HL-60 (cell line): ENCODE measurements around the gene TBC1D22A.

Experiments used
- DNase-seq, 2 experiments: peaks; one replicate each; pipeline ENCODE4 v3.0.0-alpha.2; 2010 to 2020; ENCODE audit warnings: low read depth in 1 of 2, low spot score in 1 of 2
- H3K27ac ChIP-seq: fragments of 250-450 bp; sonication (Bioruptor Pico); replicated peaks from 2 replicates; pipeline ENCODE4 v1.5.1; 2020; ENCODE audit warnings: mild to moderate bottlenecking, moderate library complexity
- H3K27me3 ChIP-seq: fragments of 250-450 bp; sonication (Bioruptor Pico); 2 replicates; pipeline ENCODE4 v1.5.1; 2021; ENCODE audit warnings: mild to moderate bottlenecking, moderate library complexity; ENCODE audit not compliant: insufficient read depth, poor library complexity, severe bottlenecking
- H3K4me3 ChIP-seq: replicated peaks from 2 replicates; pipeline ENCODE4 v1.5.1; 2011; ENCODE audit warnings: mild to moderate bottlenecking, control low read depth, low read length; ENCODE audit not compliant: insufficient read depth
- GABPA ChIP-seq: IDR thresholded peaks from 2 replicates; pipeline ENCODE4 v1.6.1; 2012; ENCODE audit warnings: low read depth
- POLR2AphosphoS5 ChIP-seq: IDR thresholded peaks from 2 replicates; pipeline ENCODE4 v1.6.1; 2012; ENCODE audit warnings: low read depth
- SPI1 ChIP-seq: IDR thresholded peaks from 2 replicates; pipeline ENCODE4 v1.6.1; 2012; ENCODE audit warnings: low read depth, mild to moderate bottlenecking, borderline replicate concordance
- TF ChIP-seq, protein P1 (sequence below): IDR thresholded peaks from one replicate; pipeline ENCODE4 v1.5.1; 2011; ENCODE audit warnings: low read length, control low read depth, inconsistent platforms; ENCODE audit not compliant: insufficient read depth
- TF ChIP-seq, protein P2 (sequence below): IDR thresholded peaks from 2 replicates; pipeline ENCODE4 v1.6.1; 2012; ENCODE audit warnings: low read depth; ENCODE audit not compliant: insufficient replicate concordance

TBC1D22A gene

DNA sequence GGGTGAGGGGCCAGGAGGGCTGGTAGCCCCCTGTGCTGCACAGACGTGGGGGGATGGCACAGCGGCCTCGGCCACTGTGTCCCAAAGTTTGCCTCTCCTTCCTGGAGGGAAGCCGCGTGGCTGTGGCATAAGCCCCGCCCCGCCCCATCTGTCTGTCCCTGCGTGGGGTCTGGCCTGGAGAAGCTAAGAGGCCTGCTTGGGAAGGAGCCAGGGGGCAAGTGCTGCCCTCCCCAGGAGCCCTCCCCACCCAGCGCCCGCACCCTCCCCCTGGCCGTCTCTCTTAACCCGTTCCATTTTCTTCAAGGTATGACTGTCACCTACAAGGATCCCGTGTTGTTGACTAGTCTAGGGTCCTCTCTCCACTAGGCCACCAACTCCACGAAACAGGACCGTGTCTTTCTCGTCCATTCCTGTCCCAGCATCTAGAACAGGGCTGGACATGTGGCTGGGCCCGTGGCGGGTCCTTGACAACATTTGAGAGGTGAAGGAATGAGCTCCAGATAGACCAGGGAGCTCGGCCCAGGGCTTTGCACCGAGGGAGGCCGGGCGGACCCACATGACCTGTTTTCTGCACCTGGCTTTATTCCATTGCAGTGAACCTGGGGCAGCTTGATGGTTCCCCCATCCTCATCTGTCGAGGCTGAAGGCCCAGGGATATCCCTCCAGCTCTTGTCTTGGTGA, 428.0 kb downstream of the TBC1D22A start:
- H3K4me3 ChIP-seq, result no peak overlapping the region

DNA sequence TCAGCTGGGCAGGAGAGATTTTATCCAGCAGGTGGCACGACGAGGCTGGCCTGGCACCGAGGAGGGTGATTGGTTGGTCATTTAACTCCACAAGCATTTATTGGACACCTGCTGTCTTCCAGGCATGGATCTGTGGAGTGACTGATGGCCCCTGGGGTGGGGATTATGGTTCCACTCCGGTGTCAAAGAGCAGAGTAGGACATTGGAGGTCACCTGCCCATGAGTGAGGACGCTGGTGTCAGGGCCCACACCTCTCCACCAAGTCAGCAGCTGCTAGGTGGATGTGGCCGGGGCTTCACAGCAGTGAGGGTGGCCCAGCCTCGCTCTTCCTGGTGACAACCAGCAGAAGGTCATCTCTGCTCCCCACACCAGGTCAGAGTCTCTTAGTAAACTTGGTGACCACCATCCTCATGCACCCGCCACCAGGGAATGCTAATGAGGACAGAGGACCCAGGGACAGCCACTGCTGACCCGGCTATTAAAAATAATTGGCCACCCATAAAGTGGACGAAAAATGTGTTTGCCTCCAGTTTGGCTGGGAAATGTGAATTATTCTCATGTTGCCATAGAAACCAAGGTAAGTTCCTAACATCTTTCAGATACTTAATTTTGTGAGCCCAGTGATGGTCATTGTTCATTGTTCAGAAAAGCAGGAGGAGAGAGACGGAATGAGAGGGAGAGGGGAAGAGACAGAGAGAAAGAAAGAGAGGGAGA, 428.7 kb downstream of the TBC1D22A start:
- no peak overlapping the region for H3K4me3 ChIP-seq
- no peak for DNase-seq
- H3K27ac ChIP-seq, result no peak overlapping the region
- no peaks in the 10 kb centered on the region for H3K27me3 ChIP-seq
- TF ChIP-seq, protein P1, sequence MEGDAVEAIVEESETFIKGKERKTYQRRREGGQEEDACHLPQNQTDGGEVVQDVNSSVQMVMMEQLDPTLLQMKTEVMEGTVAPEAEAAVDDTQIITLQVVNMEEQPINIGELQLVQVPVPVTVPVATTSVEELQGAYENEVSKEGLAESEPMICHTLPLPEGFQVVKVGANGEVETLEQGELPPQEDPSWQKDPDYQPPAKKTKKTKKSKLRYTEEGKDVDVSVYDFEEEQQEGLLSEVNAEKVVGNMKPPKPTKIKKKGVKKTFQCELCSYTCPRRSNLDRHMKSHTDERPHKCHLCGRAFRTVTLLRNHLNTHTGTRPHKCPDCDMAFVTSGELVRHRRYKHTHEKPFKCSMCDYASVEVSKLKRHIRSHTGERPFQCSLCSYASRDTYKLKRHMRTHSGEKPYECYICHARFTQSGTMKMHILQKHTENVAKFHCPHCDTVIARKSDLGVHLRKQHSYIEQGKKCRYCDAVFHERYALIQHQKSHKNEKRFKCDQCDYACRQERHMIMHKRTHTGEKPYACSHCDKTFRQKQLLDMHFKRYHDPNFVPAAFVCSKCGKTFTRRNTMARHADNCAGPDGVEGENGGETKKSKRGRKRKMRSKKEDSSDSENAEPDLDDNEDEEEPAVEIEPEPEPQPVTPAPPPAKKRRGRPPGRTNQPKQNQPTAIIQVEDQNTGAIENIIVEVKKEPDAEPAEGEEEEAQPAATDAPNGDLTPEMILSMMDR, result no peak
- TF ChIP-seq, protein P2, sequence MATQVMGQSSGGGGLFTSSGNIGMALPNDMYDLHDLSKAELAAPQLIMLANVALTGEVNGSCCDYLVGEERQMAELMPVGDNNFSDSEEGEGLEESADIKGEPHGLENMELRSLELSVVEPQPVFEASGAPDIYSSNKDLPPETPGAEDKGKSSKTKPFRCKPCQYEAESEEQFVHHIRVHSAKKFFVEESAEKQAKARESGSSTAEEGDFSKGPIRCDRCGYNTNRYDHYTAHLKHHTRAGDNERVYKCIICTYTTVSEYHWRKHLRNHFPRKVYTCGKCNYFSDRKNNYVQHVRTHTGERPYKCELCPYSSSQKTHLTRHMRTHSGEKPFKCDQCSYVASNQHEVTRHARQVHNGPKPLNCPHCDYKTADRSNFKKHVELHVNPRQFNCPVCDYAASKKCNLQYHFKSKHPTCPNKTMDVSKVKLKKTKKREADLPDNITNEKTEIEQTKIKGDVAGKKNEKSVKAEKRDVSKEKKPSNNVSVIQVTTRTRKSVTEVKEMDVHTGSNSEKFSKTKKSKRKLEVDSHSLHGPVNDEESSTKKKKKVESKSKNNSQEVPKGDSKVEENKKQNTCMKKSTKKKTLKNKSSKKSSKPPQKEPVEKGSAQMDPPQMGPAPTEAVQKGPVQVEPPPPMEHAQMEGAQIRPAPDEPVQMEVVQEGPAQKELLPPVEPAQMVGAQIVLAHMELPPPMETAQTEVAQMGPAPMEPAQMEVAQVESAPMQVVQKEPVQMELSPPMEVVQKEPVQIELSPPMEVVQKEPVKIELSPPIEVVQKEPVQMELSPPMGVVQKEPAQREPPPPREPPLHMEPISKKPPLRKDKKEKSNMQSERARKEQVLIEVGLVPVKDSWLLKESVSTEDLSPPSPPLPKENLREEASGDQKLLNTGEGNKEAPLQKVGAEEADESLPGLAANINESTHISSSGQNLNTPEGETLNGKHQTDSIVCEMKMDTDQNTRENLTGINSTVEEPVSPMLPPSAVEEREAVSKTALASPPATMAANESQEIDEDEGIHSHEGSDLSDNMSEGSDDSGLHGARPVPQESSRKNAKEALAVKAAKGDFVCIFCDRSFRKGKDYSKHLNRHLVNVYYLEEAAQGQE, result no peak
- TF ChIP-seq SPI1 (no peak), POLR2AphosphoS5 (no peak), GABPA (no peak)

More for the DNA sequence above, 428.0 kb downstream of the TBC1D22A start:
- no peak for DNase-seq
- no peak for TF ChIP-seq GABPA
- Histone ChIP-seq H3K27ac (no peak overlapping the region), H3K27me3 (no peaks in the 10 kb centered on the region)

DNA sequence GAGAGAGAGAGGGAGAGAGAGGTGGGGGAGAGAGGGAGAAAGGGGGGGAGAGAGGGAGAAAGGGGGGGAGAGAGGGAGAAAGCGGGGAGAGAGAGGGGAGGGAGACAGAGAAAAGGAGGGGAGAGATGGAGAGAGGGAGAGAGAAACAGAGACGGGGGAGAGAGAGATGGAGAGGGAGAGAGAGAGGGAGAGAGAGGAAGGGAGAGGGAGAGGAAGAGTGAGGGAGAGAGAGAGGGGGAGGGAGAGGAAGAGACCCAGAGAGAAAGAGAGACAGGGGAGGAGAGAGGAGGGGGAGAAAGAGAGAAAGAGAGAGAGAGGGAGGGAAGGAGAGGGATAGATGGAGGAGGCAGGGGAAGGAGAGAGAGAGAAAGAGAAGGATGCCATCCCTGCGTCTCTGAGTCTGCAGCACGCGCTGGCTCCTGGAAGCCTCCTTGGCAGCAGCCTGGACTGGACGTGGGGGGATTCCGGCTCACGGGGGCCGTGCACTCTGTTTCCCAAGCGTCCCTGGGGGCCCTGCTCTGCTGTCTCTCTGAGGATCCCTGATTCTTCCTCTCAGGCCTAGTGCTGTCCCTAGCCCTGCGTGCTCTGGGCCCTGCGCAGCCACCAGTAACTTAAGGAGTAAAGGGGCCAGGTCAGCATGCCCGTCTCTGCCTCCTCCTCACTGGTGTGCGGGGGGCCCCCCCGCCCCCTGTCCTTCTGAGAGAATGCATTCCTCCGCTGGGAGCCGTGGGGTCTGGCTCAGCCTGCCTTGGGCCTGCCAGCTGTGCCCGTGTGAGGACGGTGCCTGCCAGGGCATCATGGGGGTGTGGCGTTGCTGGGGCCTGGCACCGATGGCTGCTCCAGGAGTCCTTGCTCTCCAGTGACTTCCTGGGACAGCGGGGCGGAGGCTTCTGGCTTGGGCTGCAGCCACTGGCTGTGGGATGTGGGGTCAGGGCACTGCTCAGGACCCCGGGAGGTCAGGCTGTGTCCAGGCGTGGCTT, 429.5 kb downstream of the TBC1D22A start:
- Histone ChIP-seq H3K4me3 (no peak overlapping the region), H3K27me3 (no peaks in the 10 kb centered on the region), H3K27ac (no peak overlapping the region)
- no peak for DNase-seq
- TF ChIP-seq GABPA (no peak), POLR2AphosphoS5 (no peak), SPI1 (no peak)
- TF ChIP-seq, protein P2, result no peak
- TF ChIP-seq, protein P1, result no peak
